Trophoblast cell (in vitro differentiated cells and primary cell): ENCODE data around the gene P2RY6.
"Not testable (repeated sequence)": the region's sequence is repeated elsewhere in the genome, so short reads cannot be mapped to it uniquely, and the experiment has no call there.

Source experiments
- DNase-seq, 2 donors: peaks; one replicate each; pipeline ENCODE4 v3.0.0-alpha.2; 2016
- H2AFZ ChIP-seq: 2 replicates; pipeline ENCODE4 v1.6.1; 2013; ENCODE audit warnings: low read length, moderate library complexity, mild to moderate bottlenecking; ENCODE audit not compliant: insufficient read depth, poor library complexity
- H2AK5ac ChIP-seq: 2 replicates; pipeline ENCODE4 v1.6.1; 2013; ENCODE audit warnings: mild to moderate bottlenecking, low read length
- H2BK120ac ChIP-seq: 2 replicates; pipeline ENCODE4 v1.6.1; 2013; ENCODE audit warnings: low read length, mild to moderate bottlenecking, moderate library complexity; ENCODE audit not compliant: insufficient read depth, poor library complexity
- H2BK12ac ChIP-seq: 2 replicates; pipeline ENCODE4 v1.6.1; 2013; ENCODE audit warnings: mild to moderate bottlenecking, low read length, moderate library complexity
- H2BK5ac ChIP-seq: 2 replicates; pipeline ENCODE4 v1.6.1; 2013; ENCODE audit warnings: low read length, low read depth, moderate library complexity, mild to moderate bottlenecking; ENCODE audit not compliant: poor library complexity
- H3K14ac ChIP-seq: 2 replicates; pipeline ENCODE4 v1.6.1; 2013; ENCODE audit warnings: mild to moderate bottlenecking, low read length
- H3K18ac ChIP-seq: 2 replicates; pipeline ENCODE4 v1.6.1; 2013; ENCODE audit warnings: mild to moderate bottlenecking, low read length
- H3K23ac ChIP-seq: 2 replicates; pipeline ENCODE4 v1.6.1; 2013; ENCODE audit warnings: low read length
- H3K27ac ChIP-seq: 2 replicates; pipeline ENCODE4 v1.5.1; 2013; ENCODE audit warnings: low read depth, mild to moderate bottlenecking, inconsistent platforms, low read length, moderate library complexity
- H3K27me3 ChIP-seq: 2 replicates; pipeline ENCODE4 v1.6.1; 2013; ENCODE audit warnings: inconsistent platforms, mild to moderate bottlenecking, low read length, moderate library complexity; ENCODE audit not compliant: insufficient read depth
- H3K36me3 ChIP-seq, 2 experiments: 1 replicate in 1 of 2; 2 replicates in 1 of 2; pipeline ENCODE4 v1.6.1; 2013; ENCODE audit warnings: low read length in 2 of 2, mild to moderate bottlenecking in 2 of 2, moderate library complexity in 1 of 2; ENCODE audit not compliant: insufficient read depth in 2 of 2, control insufficient read depth in 1 of 2
- H3K4ac ChIP-seq: 2 replicates; pipeline ENCODE4 v1.6.1; 2013; ENCODE audit warnings: low read depth, mild to moderate bottlenecking, low read length, moderate library complexity
- H3K4me1 ChIP-seq, 2 experiments: 1 replicate in 1 of 2; 2 replicates in 1 of 2; pipeline ENCODE4 v1.6.1; 2013; ENCODE audit warnings: low read length in 2 of 2, mild to moderate bottlenecking in 2 of 2, moderate library complexity in 1 of 2; ENCODE audit not compliant: insufficient read depth in 2 of 2, control insufficient read depth in 1 of 2
- H3K4me2 ChIP-seq: 2 replicates; pipeline ENCODE4 v1.6.1; 2013; ENCODE audit warnings: inconsistent platforms, mild to moderate bottlenecking, low read length, moderate library complexity
- H3K4me3 ChIP-seq: 2 replicates; pipeline ENCODE4 v1.5.1; 2013; ENCODE audit warnings: mild to moderate bottlenecking, low read depth, low read length, inconsistent platforms
- H3K79me1 ChIP-seq: one replicate; pipeline ENCODE4 v1.6.1; 2013; ENCODE audit warnings: low read length
- H3K79me2 ChIP-seq: 2 replicates; pipeline ENCODE4 v1.6.1; 2013; ENCODE audit warnings: low read length, mild to moderate bottlenecking; ENCODE audit not compliant: control insufficient read depth, insufficient read depth, poor library complexity
- H3K9ac ChIP-seq: 2 replicates; pipeline ENCODE4 v1.6.1; 2013; ENCODE audit warnings: mild to moderate bottlenecking, low read length
- H3K9me3 ChIP-seq: 2 replicates; pipeline ENCODE4 v1.6.1; 2013; ENCODE audit warnings: low read depth, mild to moderate bottlenecking, control low read depth, inconsistent platforms, low read length; ENCODE audit not compliant: insufficient read depth
- H4K12ac ChIP-seq: 2 replicates; pipeline ENCODE4 v1.6.1; 2013; ENCODE audit warnings: low read depth, mild to moderate bottlenecking, low read length, moderate library complexity
- H4K8ac ChIP-seq: 2 replicates; pipeline ENCODE4 v1.6.1; 2013; ENCODE audit warnings: low read depth, mild to moderate bottlenecking, low read length, moderate library complexity
- H4K91ac ChIP-seq: one replicate; pipeline ENCODE4 v1.6.1; 2013; ENCODE audit warnings: low read depth, mild to moderate bottlenecking, low read length, moderate library complexity
- WGBS: extraction: QIAGEN DNeasy Blood & Tissue Kit; methylation state at CpG from one replicate; pipeline ENCODE4 v1.1.7; 2013; ENCODE audit warnings: missing lambda C conversion rate; ENCODE audit not compliant: insufficient read length, insufficient coverage; ENCODE audit errors: extremely low coverage; 5-methylcytosine and 5-hydroxymethylcytosine counted together

P2RY6 gene

DNA sequence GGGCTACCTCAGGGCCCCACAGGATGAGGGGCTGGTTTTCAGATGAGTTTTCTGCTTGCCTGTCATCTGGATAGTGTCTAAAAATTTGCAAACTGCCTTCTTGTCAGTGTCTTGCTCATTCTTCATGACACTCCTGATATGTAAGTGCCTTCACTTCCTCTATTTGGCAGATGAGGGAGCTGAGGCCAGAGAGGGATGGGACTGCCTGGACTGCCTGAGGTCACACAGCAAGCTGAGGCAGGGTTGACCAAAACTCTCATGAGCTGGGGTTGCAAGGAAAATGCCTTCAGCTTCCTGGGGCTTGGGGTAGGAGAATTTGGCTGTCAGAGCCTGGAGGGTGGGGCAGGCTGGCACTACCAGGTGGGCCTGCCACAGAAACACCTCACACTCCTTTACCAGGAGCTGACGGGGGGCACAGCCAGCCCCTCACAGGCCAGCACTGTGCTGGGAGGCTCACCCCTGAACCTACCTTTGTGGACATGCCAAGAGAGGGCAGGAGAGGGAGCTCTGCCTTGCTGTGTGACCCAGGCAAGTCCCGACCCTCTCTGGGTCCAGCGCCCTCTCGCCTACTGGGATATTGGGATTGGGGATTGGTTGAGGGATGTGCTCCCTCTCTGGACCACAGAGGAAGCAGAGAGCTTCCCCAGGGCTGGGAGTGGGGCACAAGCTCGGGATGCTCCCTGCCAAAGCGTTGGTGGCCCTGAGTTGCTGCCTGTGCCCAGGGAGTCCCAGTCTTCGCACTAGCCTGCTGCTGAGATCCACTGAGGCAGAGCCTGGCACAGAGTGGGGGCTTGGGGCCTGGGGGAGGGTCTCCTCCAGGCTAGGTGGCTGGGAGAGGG is 1.9 kb upstream of the P2RY6 start:
- Histone ChIP-seq H2BK120ac (peak overlapping the region; percentile 98), H3K4me2 (peak overlapping the region; percentile 26), H3K27me3 (no peaks in the 10 kb centered on the region), H2AK5ac (peak overlapping the region; percentile 99), H3K27ac (peak overlapping the region; percentile 98), H3K79me2 (peaks cover 31% of the 10 kb centered on the region), H4K8ac (peak overlapping the region; percentile 93), H2BK5ac (peak overlapping the region; percentile 99), H3K79me1 (peaks cover 50% of the 10 kb centered on the region), H3K4me1 (peaks cover 61% of the 10 kb centered on the region in 2 experiments), H4K91ac (peak overlapping the region; percentile 100), H3K9me3 (no peaks in the 10 kb centered on the region), H3K9ac (no peak overlapping the region), H3K4me3 (no peak overlapping the region), H3K14ac (peak overlapping the region; percentile 99), H3K23ac (no peak overlapping the region), H3K18ac (peak overlapping the region; percentile 97), H2AFZ (peak overlapping the region; percentile 39), H3K4ac (peak overlapping the region; percentile 95), H3K36me3 (no peaks in the 10 kb centered on the region), H4K12ac (peak overlapping the region; percentile 76), H2BK12ac (peak overlapping the region; percentile 99)
- DNase-seq, result peak in 1 of 2 donors; percentile 98
- no CpG with 5 or more reads among the region's 7 CpGs for WGBS

- peak overlapping the region; percentile 99 for H2AK5ac ChIP-seq
- peak overlapping the region; percentile 99 for H2BK12ac ChIP-seq
- peak overlapping the region; percentile 99 for H2BK5ac ChIP-seq
- peaks cover 31% of the 10 kb centered on the region for H3K79me2 ChIP-seq
- H3K36me3 ChIP-seq, result no peaks in the 10 kb centered on the region
- H4K8ac ChIP-seq, result peak overlapping the region; percentile 93
- no peak overlapping the region for H3K23ac ChIP-seq
- peaks cover 50% of the 10 kb centered on the region for H3K79me1 ChIP-seq
- no peaks in the 10 kb centered on the region for H3K9me3 ChIP-seq
- no peak overlapping the region for H3K4me3 ChIP-seq
- no peaks in the 10 kb centered on the region for H3K27me3 ChIP-seq
- H3K4me2 ChIP-seq, result peak overlapping the region; percentile 46
- peak overlapping the region; percentile 39 for H2AFZ ChIP-seq
- no peak overlapping the region for H3K9ac ChIP-seq
- peak overlapping the region; percentile 97 for H3K18ac ChIP-seq
- DNase-seq, result no peak
- H3K4me1 ChIP-seq, result peaks cover 62 to 66% of the 10 kb centered on the region in 2 experiments
- H4K12ac ChIP-seq, result no peak overlapping the region
- H3K4ac ChIP-seq, result peak overlapping the region; percentile 95
- no CpG with 5 or more reads among the region's 18 CpGs for WGBS
- H3K27ac ChIP-seq, result peak overlapping the region; percentile 98
- H2BK120ac ChIP-seq, result peak overlapping the region; percentile 98
- peak overlapping the region; percentile 100 for H4K91ac ChIP-seq
- H3K14ac ChIP-seq, result peak overlapping the region; percentile 99
These were observed 1.2 kb upstream of the P2RY6 start for GRCh38 chr11:73270855-73271477.

DNA sequence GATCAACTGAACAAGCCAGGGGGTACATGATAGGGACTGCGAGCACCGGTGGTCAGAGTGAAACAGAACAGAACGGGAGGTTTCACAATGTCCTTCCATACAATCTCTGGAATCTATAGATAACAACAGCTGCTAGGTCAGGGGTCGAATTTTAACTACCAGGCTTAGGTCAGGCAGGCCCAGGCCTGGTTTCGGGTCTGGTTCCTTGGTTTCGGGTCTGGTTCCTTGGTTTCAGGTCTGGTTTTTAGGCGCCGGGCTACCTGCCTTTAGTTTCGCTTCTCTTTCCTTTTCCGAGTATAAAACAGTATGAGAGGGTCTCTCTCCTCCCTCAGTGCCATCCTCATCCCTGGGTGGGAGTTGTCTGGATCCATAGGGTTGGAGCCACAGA is 666 bp upstream of the P2RY6 start:
- H3K4me2 ChIP-seq, result peak overlapping the region; percentile 55
- not testable (repeated sequence) for H3K27me3 ChIP-seq, H2AFZ ChIP-seq, H3K9ac ChIP-seq, H3K9me3 ChIP-seq, H3K36me3 ChIP-seq, H3K4me3 ChIP-seq, H4K12ac ChIP-seq, H3K23ac ChIP-seq
- H3K18ac ChIP-seq, result peak overlapping the region; percentile 76
- H2BK5ac ChIP-seq, result peak overlapping the region; percentile 99
- WGBS, result no CpG with 5 or more reads among the region's 10 CpGs
- H4K91ac ChIP-seq, result peak overlapping the region; percentile 100
- peak overlapping the region; percentile 81 for H3K14ac ChIP-seq
- peak overlapping the region; percentile 98 for H2BK120ac ChIP-seq
- peaks cover 57 to 61% of the 10 kb centered on the region in 2 experiments for H3K4me1 ChIP-seq
- peak overlapping the region; percentile 98 for H3K27ac ChIP-seq
- H3K4ac ChIP-seq, result peak overlapping the region; percentile 66
- peak; percentile 46 to 78 for DNase-seq
- peaks cover 31% of the 10 kb centered on the region for H3K79me2 ChIP-seq
- H3K79me1 ChIP-seq, result peaks cover 50% of the 10 kb centered on the region
- H2AK5ac ChIP-seq, result peak overlapping the region; percentile 35
- H2BK12ac ChIP-seq, result peak overlapping the region; percentile 68
- H4K8ac ChIP-seq, result peak overlapping the region; percentile 93

GRCh38 chr11:73272680-73273038 is 521 bp downstream of the P2RY6 start:
- peak overlapping the region; percentile 97 for H4K91ac ChIP-seq
- H3K4me2 ChIP-seq, result peak overlapping the region; percentile 55
- H3K79me1 ChIP-seq, result peaks cover 45% of the 10 kb centered on the region
- H4K8ac ChIP-seq, result peak overlapping the region; percentile 47
- peak overlapping the region; percentile 98 for H3K27ac ChIP-seq
- H3K4me1 ChIP-seq, result peaks cover 56 to 61% of the 10 kb centered on the region in 2 experiments
- peak overlapping the region; percentile 34 for H2AFZ ChIP-seq
- WGBS, result no CpG with 5 or more reads among the region's 7 CpGs
- peak overlapping the region; percentile 38 for H2AK5ac ChIP-seq
- DNase-seq, result no peak
- H3K9me3 ChIP-seq, result no peaks in the 10 kb centered on the region
- no peaks in the 10 kb centered on the region for H3K27me3 ChIP-seq
- H2BK12ac ChIP-seq, result peak overlapping the region; percentile 44
- no peak overlapping the region for H3K23ac ChIP-seq
- H2BK5ac ChIP-seq, result peak overlapping the region; percentile 88
- peak overlapping the region; percentile 69 for H3K14ac ChIP-seq
- H3K79me2 ChIP-seq, result peaks cover 28% of the 10 kb centered on the region
- H4K12ac ChIP-seq, result no peak overlapping the region
- peaks cover 0 to 2% of the 10 kb centered on the region in 2 experiments for H3K36me3 ChIP-seq
- H3K4me3 ChIP-seq, result peak overlapping the region; percentile 65
- H3K18ac ChIP-seq, result peak overlapping the region; percentile 79
- peak overlapping the region; percentile 81 for H3K4ac ChIP-seq
- H2BK120ac ChIP-seq, result peak overlapping the region; percentile 69
- peak overlapping the region; percentile 14 for H3K9ac ChIP-seq
